Left ventricle myocardium inferior (tissue), 1 donor: Measurements from ENCODE around the gene SHISAL1. TPM values are rescaled to one million over a fixed set of nuclear protein-coding genes. Genes with fewer than 3 reads are reported as not detected.

Experiments
- DNase-seq: peaks from one replicate; pipeline ENCODE4 v3.0.0-alpha.2; 2020
- H3K27ac ChIP-seq: fragments of 200-600 bp; replicated peaks from 2 replicates; pipeline ENCODE4 v1.8.0; 2021
- H3K27me3 ChIP-seq: fragments of 200-600 bp; 2 replicates; pipeline ENCODE4 v1.8.0; 2021; ENCODE audit warnings: low read depth
- H3K36me3 ChIP-seq: fragments of 200-600 bp; 2 replicates; pipeline ENCODE4 v1.8.0; 2021
- H3K4me1 ChIP-seq: fragments of 200-600 bp; 2 replicates; pipeline ENCODE4 v1.8.0; 2021
- H3K4me3 ChIP-seq: fragments of 200-600 bp; 2 replicates; pipeline ENCODE4 v1.8.0; 2021; ENCODE audit warnings: mild to moderate bottlenecking, moderate library complexity
- H3K9me3 ChIP-seq: fragments of 200-600 bp; replicated peaks from 2 replicates; pipeline ENCODE4 v1.8.0; 2021
- CTCF ChIP-seq: fragments of 200-600 bp; IDR thresholded peaks from 2 replicates; pipeline ENCODE4 v1.8.0; 2021; ENCODE audit warnings: antibody characterized with exemption, mild to moderate bottlenecking, borderline replicate concordance
- intact Hi-C: fragments of 100-400 bp; cut with micrococcal nuclease; formaldehyde crosslinking; loops from one replicate; pipeline ENCODE4 v1.11.0; 2022
- total RNA-seq: library from RNA; stranded (reverse); fragmentation: NEBNext Ultra II Directional; extraction: Animal tissue kit (Norgen Biotek cat#: 25700); gene quantifications from one replicate; pipeline ENCODE4 v1.2.1, GENCODE V29; 2021
- donor health status: DM: no; HTN: yes; CAD: no; lungs with severe emphysema.

The SHISAL1 gene
- total RNA-seq, 1 donor from 2014 or later, result 1.3 TPM

GRCh38 chr22:44260216-44261035, 52.3 kb downstream of the SHISAL1 start:
- H3K9me3 ChIP-seq, result peaks cover 5% of the 10 kb centered on the region
- no peaks in the 10 kb centered on the region for H3K36me3 ChIP-seq
- DNase-seq, result no peak
- peaks cover 28% of the 10 kb centered on the region for H3K27me3 ChIP-seq
- intact Hi-C loops, result no loop called here
- H3K4me3 ChIP-seq, result no peak overlapping the region
- TF ChIP-seq CTCF, result no peak
- no peak overlapping the region for H3K27ac ChIP-seq
- peaks cover 9% of the 10 kb centered on the region for H3K4me1 ChIP-seq

- no peaks in the 10 kb centered on the region for H3K36me3 ChIP-seq
- H3K4me3 ChIP-seq, result no peak overlapping the region
- H3K27me3 ChIP-seq, result peaks cover 28% of the 10 kb centered on the region
- intact Hi-C loops, result no loop called here
- peaks cover 5% of the 10 kb centered on the region for H3K9me3 ChIP-seq
- no peak for TF ChIP-seq CTCF
- DNase-seq, result no peak
- H3K27ac ChIP-seq, result no peak overlapping the region
- peaks cover 9% of the 10 kb centered on the region for H3K4me1 ChIP-seq
These were observed 53.2 kb downstream of the SHISAL1 start for GRCh38 chr22:44259366-44260215.

GRCh38 chr22:44256556-44257485, 55.9 kb downstream of the SHISAL1 start:
- TF ChIP-seq CTCF, result no peak
- Histone ChIP-seq H3K27ac (no peak overlapping the region), H3K36me3 (no peaks in the 10 kb centered on the region), H3K4me3 (no peak overlapping the region), H3K4me1 (peaks cover 3% of the 10 kb centered on the region), H3K27me3 (peaks cover 28% of the 10 kb centered on the region), H3K9me3 (no peaks in the 10 kb centered on the region)
- intact Hi-C loops, result no loop called here
- DNase-seq, result no peak

GRCh38 chr22:44256085-44256484, 56.7 kb downstream of the SHISAL1 start:
- DNase-seq, result no peak
- no peak overlapping the region for H3K27ac ChIP-seq
- H3K4me3 ChIP-seq, result no peak overlapping the region
- intact Hi-C loops, result no loop called here
- no peaks in the 10 kb centered on the region for H3K4me1 ChIP-seq
- no peaks in the 10 kb centered on the region for H3K36me3 ChIP-seq
- TF ChIP-seq CTCF, result no peak
- H3K27me3 ChIP-seq, result peaks cover 28% of the 10 kb centered on the region
- no peaks in the 10 kb centered on the region for H3K9me3 ChIP-seq

- Histone ChIP-seq H3K4me1 (no peaks in the 10 kb centered on the region), H3K27ac (no peak overlapping the region), H3K36me3 (no peaks in the 10 kb centered on the region), H3K4me3 (no peak overlapping the region), H3K27me3 (peaks cover 28% of the 10 kb centered on the region), H3K9me3 (peaks cover 13% of the 10 kb centered on the region)
- intact Hi-C loops, result no loop called here
- no peak for TF ChIP-seq CTCF
- DNase-seq, result no peak
These were observed 57.9 kb downstream of the SHISAL1 start for GRCh38 chr22:44254811-44255210.
